Natural killer cell treated with Interleukin-12 subunit alpha and Interleukin-12 subunit beta and Interleukin-15 and Interleukin-18, amount 100 ng/mL, for 72 hours (primary cell): Measurements from ENCODE around the gene GRIP2. TPM values are rescaled to one million over a fixed set of nuclear protein-coding genes. Genes with fewer than 3 reads are reported as not detected.

Source experiments
- total RNA-seq, 2 donors: library from RNA; stranded (reverse); gene quantifications; one replicate each; pipeline ENCODE4 v1.2.3, GENCODE V29; 2022

Gene GRIP2
- total RNA-seq, 2 donors from 2014 or later = not detected

Other genes starting within 250 kb of the GRIP2 start
- 10 to 100 TPM; 20.4 to 56.7 TPM for gene SLC6A6, start 137.7 kb downstream of the GRIP2 start, total RNA-seq
- gene CCDC174, start 111.4 kb upstream of the GRIP2 start, total RNA-seq = 10 to 100 TPM; 21.7 to 27.0 TPM
- under 1 TPM in 1 of 2 donors, not detected in 1; 0.93 TPM for gene C3orf20, start 134.8 kb upstream of the GRIP2 start, total RNA-seq